Measurements from ENCODE around the gene TRIM24. TPM values are rescaled to one million over a fixed set of nuclear protein-coding genes. Genes with fewer than 3 reads are reported as not detected.

Gene TRIM24
- total RNA-seq, 2 experiments from 2014 or later, result 11.6 to 12.3 TPM

DNA sequence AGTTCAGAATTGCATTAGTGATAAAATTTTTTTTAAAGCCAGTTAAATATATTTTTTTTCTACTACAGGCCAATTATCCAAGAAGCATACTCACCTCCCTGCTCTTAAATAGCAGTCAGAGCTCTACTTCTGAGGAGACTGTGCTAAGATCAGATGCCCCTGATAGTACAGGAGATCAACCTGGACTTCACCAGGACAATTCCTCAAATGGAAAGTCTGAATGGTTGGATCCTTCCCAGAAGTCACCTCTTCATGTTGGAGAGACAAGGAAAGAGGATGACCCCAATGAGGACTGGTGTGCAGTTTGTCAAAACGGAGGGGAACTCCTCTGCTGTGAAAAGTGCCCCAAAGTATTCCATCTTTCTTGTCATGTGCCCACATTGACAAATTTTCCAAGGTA lies 119.1 kb downstream of the TRIM24 start:
- Mint-ChIP-seq H3K4me1 (ENCODE audit: low read depth) (peaks cover 2% of the 10 kb centered on the region), H3K4me3 (no peak overlapping the region), H3K36me3 (ENCODE audit: low read depth) (peaks cover 40% of the 10 kb centered on the region), H3K27ac (no peak overlapping the region), H3K9me3 (no peaks in the 10 kb centered on the region), H3K27me3 (ENCODE audit: low read depth) (no peaks in the 10 kb centered on the region)
- intact Hi-C loops (cut with micrococcal nuclease), result no loop called here
- CTCF ChIA-PET, result no interaction called here
- DNase-seq, result no peak

GRCh38 chr7:138579671-138580070 lies 119.6 kb downstream of the TRIM24 start:
- no peaks in the 10 kb centered on the region for H3K9me3 Mint-ChIP-seq
- intact Hi-C loops (cut with micrococcal nuclease), result no loop called here
- H3K4me1 Mint-ChIP-seq (ENCODE audit: low read depth), result peaks cover 2% of the 10 kb centered on the region
- H3K27ac Mint-ChIP-seq, result no peak overlapping the region
- no peaks in the 10 kb centered on the region for H3K27me3 Mint-ChIP-seq (ENCODE audit: low read depth)
- DNase-seq, result no peak
- H3K36me3 Mint-ChIP-seq (ENCODE audit: low read depth), result peaks cover 42% of the 10 kb centered on the region
- CTCF ChIA-PET, result no interaction called here
- no peak overlapping the region for H3K4me3 Mint-ChIP-seq

DNA sequence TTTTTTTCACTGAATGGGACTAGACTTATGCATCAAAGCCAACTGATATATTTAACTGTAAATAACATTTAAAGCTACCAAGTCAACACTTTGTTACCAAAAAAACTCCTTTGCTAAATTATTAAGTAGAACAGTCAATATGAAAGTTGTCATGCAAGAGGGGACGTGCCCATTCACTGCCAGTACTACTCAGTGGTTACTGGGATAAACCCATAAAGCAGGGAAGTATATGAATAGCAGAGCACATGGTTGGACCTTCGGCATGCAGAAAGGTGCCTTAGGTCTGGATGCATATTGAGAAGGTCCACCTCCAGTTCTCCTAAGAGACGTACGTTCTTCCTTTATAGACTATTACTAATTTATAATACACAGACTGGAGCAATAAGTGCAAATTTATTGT lies 121.0 kb downstream of the TRIM24 start:
- DNase-seq, result no peak

GRCh38 chr7:138584283-138584682 lies 124.2 kb downstream of the TRIM24 start:
- CTCF ChIA-PET, result no interaction called here

More for the DNA sequence above, 121.0 kb downstream of the TRIM24 start:
- H3K4me3 Mint-ChIP-seq, result no peak overlapping the region
- CTCF ChIA-PET, result interaction anchor here (0.6 to 0.7 kb wide), 2 partner anchors 13 to 158 kb away, joined by 3 read pairs; no protein-coding TSS in a partner anchor
- H3K27ac Mint-ChIP-seq, result no peak overlapping the region
- H3K9me3 Mint-ChIP-seq, result no peaks in the 10 kb centered on the region
- no peaks in the 10 kb centered on the region for H3K4me1 Mint-ChIP-seq (ENCODE audit: low read depth)
- intact Hi-C loops (cut with micrococcal nuclease), result no loop called here
- peaks cover 46% of the 10 kb centered on the region for H3K36me3 Mint-ChIP-seq (ENCODE audit: low read depth)
- no peaks in the 10 kb centered on the region for H3K27me3 Mint-ChIP-seq (ENCODE audit: low read depth)

DNA sequence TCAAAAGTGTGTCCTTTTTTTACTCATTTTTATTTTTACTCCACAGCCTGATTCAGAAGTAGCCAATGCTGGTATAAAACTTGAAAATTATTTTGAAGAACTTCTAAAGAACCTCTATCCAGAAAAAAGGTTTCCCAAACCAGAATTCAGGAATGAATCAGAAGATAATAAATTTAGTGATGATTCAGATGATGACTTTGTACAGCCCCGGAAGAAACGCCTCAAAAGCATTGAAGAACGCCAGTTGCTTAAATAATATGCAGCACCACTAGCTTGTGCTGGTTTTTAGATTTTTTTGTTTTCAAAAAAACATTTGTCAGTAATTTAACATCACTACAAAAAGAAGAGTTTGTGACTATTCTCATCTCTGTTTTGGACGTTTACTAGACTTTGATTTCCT lies 124.6 kb downstream of the TRIM24 start:
- Mint-ChIP-seq H3K27me3 (ENCODE audit: low read depth) (no peaks in the 10 kb centered on the region), H3K4me3 (no peak overlapping the region), H3K4me1 (ENCODE audit: low read depth) (no peaks in the 10 kb centered on the region), H3K27ac (no peak overlapping the region), H3K36me3 (ENCODE audit: low read depth) (peaks cover 35% of the 10 kb centered on the region), H3K9me3 (no peaks in the 10 kb centered on the region)
- intact Hi-C loops (cut with micrococcal nuclease), result no loop called here
- DNase-seq, result no peak
- CTCF ChIA-PET, result no interaction called here

More at GRCh38 chr7:138584283-138584682, 124.2 kb downstream of the TRIM24 start:
- no peak for DNase-seq
- Mint-ChIP-seq H3K36me3 (ENCODE audit: low read depth) (peaks cover 39% of the 10 kb centered on the region), H3K27ac (no peak overlapping the region), H3K4me1 (ENCODE audit: low read depth) (no peaks in the 10 kb centered on the region), H3K9me3 (no peaks in the 10 kb centered on the region), H3K27me3 (ENCODE audit: low read depth) (no peaks in the 10 kb centered on the region), H3K4me3 (no peak overlapping the region)
- intact Hi-C loops (cut with micrococcal nuclease), result no loop called here

GRCh38 chr7:138585283-138585993 lies 125.4 kb downstream of the TRIM24 start:
- Mint-ChIP-seq H3K4me1 (ENCODE audit: low read depth) (no peaks in the 10 kb centered on the region), H3K27ac (no peak overlapping the region), H3K27me3 (ENCODE audit: low read depth) (no peaks in the 10 kb centered on the region), H3K4me3 (no peak overlapping the region), H3K36me3 (ENCODE audit: low read depth) (peaks cover 29% of the 10 kb centered on the region), H3K9me3 (no peaks in the 10 kb centered on the region)
- CTCF ChIA-PET, result interaction anchor here (0.6 kb wide), 1 partner anchor 137 kb away, joined by 3 read pairs; no protein-coding TSS in a partner anchor
- no peak for DNase-seq
- intact Hi-C loops (cut with micrococcal nuclease), result no loop called here

GRCh38 chr7:138587485-138587884 lies 127.4 kb downstream of the TRIM24 start:
- intact Hi-C loops (cut with micrococcal nuclease), result no loop called here
- H3K4me3 Mint-ChIP-seq, result no peak overlapping the region
- no peaks in the 10 kb centered on the region for H3K27me3 Mint-ChIP-seq (ENCODE audit: low read depth)
- H3K27ac Mint-ChIP-seq, result no peak overlapping the region
- no peaks in the 10 kb centered on the region for H3K4me1 Mint-ChIP-seq (ENCODE audit: low read depth)
- H3K36me3 Mint-ChIP-seq (ENCODE audit: low read depth), result peaks cover 25% of the 10 kb centered on the region
- DNase-seq, result no peak
- CTCF ChIA-PET, result no interaction called here
- H3K9me3 Mint-ChIP-seq, result no peaks in the 10 kb centered on the region

GRCh38 chr7:138588986-138589385 lies 128.9 kb downstream of the TRIM24 start:
- no peak overlapping the region for H3K27ac Mint-ChIP-seq
- peaks cover 19% of the 10 kb centered on the region for H3K36me3 Mint-ChIP-seq (ENCODE audit: low read depth)
- no peaks in the 10 kb centered on the region for H3K9me3 Mint-ChIP-seq
- intact Hi-C loops (cut with micrococcal nuclease), result no loop called here
- no peaks in the 10 kb centered on the region for H3K27me3 Mint-ChIP-seq (ENCODE audit: low read depth)
- CTCF ChIA-PET, result interaction anchor here (1.6 kb wide), 1 partner anchor 150 kb away, joined by 5 read pairs; no protein-coding TSS in a partner anchor
- H3K4me3 Mint-ChIP-seq, result no peak overlapping the region
- DNase-seq, result no peak
- H3K4me1 Mint-ChIP-seq (ENCODE audit: low read depth), result no peaks in the 10 kb centered on the region

DNA sequence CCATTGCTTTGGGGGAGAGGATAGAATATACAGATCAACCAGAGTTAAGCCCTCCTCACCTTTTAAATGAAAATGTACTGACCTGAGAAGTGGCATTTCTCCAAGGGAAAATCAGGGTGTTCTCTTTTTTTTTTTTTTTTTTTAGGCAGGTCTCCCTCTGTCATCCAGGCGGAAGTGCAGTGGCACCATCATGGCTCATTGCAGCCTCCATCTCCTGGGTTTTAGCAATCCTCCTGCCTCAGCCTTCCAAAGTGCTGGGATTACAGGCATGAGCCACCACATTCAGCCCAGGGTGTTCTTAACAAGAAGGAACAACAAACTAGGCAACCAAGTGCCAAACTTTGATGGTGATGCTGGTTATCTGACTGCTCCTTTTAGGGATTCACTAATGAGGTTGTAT lies 130.1 kb downstream of the TRIM24 start:
- Mint-ChIP-seq H3K4me1 (ENCODE audit: low read depth) (no peaks in the 10 kb centered on the region), H3K27me3 (ENCODE audit: low read depth) (no peaks in the 10 kb centered on the region), H3K27ac (no peak overlapping the region), H3K4me3 (no peak overlapping the region), H3K9me3 (no peaks in the 10 kb centered on the region), H3K36me3 (ENCODE audit: low read depth) (peaks cover 8% of the 10 kb centered on the region)
- DNase-seq, result no peak
- CTCF ChIA-PET, result no interaction called here
- intact Hi-C loops (cut with micrococcal nuclease), result no loop called here

DNA sequence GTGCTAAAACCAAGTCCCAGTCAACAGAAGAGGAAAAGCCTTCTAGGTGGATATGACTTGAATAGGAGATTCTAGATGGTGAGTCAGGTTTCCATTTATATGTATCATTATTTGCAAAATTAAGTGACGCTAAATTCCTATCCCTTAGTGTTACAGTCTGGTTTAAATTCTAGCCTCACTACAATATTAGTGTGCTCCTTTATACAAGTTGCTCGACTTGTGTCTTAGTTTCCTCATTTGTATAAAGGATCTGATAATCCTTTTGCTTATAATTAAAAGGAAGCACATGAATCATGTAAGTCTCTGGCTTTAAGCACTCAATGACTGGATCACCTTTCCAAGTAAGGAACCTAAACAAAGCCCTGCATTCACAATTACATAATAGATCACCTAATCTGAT lies 135.4 kb downstream of the TRIM24 start:
- no peak for DNase-seq
- no peaks in the 10 kb centered on the region for H3K36me3 Mint-ChIP-seq (ENCODE audit: low read depth)
- no peak overlapping the region for H3K4me3 Mint-ChIP-seq
- no peaks in the 10 kb centered on the region for H3K4me1 Mint-ChIP-seq (ENCODE audit: low read depth)
- no peaks in the 10 kb centered on the region for H3K27me3 Mint-ChIP-seq (ENCODE audit: low read depth)
- no peak overlapping the region for H3K27ac Mint-ChIP-seq
- no peaks in the 10 kb centered on the region for H3K9me3 Mint-ChIP-seq
- intact Hi-C loops (cut with micrococcal nuclease), result no loop called here
- CTCF ChIA-PET, result interaction anchor here (1.4 kb wide), 1 partner anchor 13 kb away, joined by 4 read pairs; no protein-coding TSS in a partner anchor

GRCh38 chr7:138602451-138602850 lies 142.4 kb downstream of the TRIM24 start:
- intact Hi-C loops (cut with micrococcal nuclease), result no loop called here
- no peak for DNase-seq
- CTCF ChIA-PET, result no interaction called here
- no peaks in the 10 kb centered on the region for H3K9me3 Mint-ChIP-seq
- H3K27me3 Mint-ChIP-seq (ENCODE audit: low read depth), result no peaks in the 10 kb centered on the region
- no peak overlapping the region for H3K4me3 Mint-ChIP-seq
- H3K27ac Mint-ChIP-seq, result no peak overlapping the region
- peaks cover 7% of the 10 kb centered on the region for H3K4me1 Mint-ChIP-seq (ENCODE audit: low read depth)
- H3K36me3 Mint-ChIP-seq (ENCODE audit: low read depth), result no peaks in the 10 kb centered on the region

DNA sequence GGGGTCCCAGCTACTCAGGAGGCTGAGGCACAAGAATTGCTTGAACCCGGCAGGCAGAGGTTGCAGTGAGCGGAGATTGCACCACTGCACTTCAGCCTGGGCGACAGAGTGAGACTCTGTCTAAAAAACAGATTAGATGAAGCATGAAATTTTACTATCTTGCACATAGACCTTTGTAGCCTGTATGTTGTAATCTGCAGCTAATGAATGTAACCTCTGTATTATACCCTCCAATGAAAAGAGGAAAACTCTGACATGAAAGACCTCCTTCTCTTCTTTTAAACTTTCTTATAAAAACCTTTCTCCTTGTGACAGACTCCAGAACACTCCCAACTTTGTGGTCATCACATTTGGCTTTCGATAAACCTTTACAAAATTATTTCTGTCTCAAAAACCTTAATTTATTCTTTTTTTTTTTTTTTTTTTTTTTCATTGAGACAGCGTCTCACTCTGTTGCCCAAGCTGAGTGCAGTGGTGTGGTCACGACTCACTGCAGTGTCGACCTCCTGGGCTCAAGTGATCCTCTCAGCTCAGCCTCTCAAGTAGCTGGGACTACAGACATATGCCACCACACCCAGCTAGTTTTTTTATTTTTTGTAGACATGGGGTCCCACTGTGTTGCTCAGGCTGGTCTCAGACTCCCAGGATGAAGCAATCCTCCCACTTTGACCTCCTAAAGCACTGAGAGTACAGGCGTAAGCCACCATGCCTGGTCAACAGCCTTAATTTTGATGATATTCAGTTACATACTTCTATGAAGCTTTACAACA lies 143.7 kb downstream of the TRIM24 start:
- Mint-ChIP-seq H3K9me3 (no peaks in the 10 kb centered on the region), H3K27me3 (ENCODE audit: low read depth) (no peaks in the 10 kb centered on the region), H3K36me3 (ENCODE audit: low read depth) (no peaks in the 10 kb centered on the region), H3K27ac (no peak overlapping the region), H3K4me3 (no peak overlapping the region), H3K4me1 (ENCODE audit: low read depth) (peaks cover 16% of the 10 kb centered on the region)
- CTCF ChIA-PET, result no interaction called here
- DNase-seq, result no peak
- intact Hi-C loops (cut with micrococcal nuclease), result no loop called here

- no peak overlapping the region for H3K4me3 Mint-ChIP-seq
- no peaks in the 10 kb centered on the region for H3K36me3 Mint-ChIP-seq (ENCODE audit: low read depth)
- no peak for DNase-seq
- no peak overlapping the region for H3K27ac Mint-ChIP-seq
- no peaks in the 10 kb centered on the region for H3K9me3 Mint-ChIP-seq
- H3K4me1 Mint-ChIP-seq (ENCODE audit: low read depth), result peaks cover 16% of the 10 kb centered on the region
- no peaks in the 10 kb centered on the region for H3K27me3 Mint-ChIP-seq (ENCODE audit: low read depth)
- intact Hi-C loops (cut with micrococcal nuclease), result loop anchor here (5.0 kb wide), 2 partner anchors 56 to 144 kb away; partner anchors contain the start of gene TRIM24
- CTCF ChIA-PET, result interaction anchor here (2.3 kb wide), 1 partner anchor 133 kb away, joined by 7 read pairs; no protein-coding TSS in a partner anchor
These were observed 146.2 kb downstream of the TRIM24 start for GRCh38 chr7:138606236-138606635.
